G401.6 (cell line): Measurements from ENCODE around the gene LMO2.
"Not testable (repeated sequence)": the region's sequence is repeated elsewhere in the genome, so short reads cannot be mapped to it uniquely, and the experiment has no call there.

ENCODE experiments used
- FAIRE-seq: peaks from 2 replicates; lab custom pipeline; 2012; peaks lifted over from hg19 to GRCh38; lab: Jason Lieb, UNC

Gene LMO2

DNA sequence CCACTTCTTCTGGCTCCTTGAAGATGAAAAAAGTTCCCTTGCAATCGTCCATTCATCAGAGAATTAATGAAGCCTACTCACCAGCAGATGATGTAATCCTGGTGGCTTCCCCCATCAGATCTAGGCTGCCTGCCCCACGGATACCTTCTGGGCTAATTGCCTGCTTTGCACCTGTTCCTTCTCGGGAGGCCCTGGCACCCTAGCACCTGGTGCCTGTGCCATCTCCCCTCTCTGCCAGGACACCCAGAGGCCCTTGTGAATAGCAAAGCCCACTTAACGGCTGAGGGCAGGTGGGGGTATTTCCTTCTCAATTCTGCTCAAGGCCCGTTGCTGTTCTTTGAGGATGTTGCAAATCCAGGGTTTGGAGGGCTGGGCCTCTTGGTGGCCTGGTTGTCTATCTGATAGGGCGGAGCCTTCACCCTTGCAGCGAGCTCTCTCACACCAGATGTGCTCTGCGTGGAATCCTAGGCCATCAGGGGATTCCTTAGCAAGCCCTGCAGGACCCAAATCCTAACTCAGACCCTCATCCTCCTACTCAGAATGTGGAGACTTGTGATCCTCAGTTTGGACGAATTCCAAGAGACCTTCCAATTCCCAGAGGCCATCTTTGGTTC, at the start of gene LMO2:
TSS of gene LMO2 (minus strand) at position 363 of the 614 bp plus-strand sequence. CDS start 22,360 bp downstream, outside the sequence.
- no peak for FAIRE-seq

DNA sequence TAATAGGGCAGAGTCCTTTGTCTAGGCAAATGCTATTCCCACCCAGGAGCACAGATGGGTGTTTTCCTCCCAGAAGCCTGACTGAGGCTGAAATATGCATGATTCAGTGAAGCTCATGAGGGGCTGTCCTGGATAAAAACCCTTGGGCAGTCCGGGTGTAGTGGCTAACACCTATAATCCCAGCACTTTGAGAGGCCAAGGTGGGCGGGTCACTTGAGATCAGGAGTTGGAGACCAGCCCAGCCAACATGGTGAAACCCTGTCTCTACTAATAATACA, 48.6 kb upstream of the LMO2 start:
- FAIRE-seq: no peak

DNA sequence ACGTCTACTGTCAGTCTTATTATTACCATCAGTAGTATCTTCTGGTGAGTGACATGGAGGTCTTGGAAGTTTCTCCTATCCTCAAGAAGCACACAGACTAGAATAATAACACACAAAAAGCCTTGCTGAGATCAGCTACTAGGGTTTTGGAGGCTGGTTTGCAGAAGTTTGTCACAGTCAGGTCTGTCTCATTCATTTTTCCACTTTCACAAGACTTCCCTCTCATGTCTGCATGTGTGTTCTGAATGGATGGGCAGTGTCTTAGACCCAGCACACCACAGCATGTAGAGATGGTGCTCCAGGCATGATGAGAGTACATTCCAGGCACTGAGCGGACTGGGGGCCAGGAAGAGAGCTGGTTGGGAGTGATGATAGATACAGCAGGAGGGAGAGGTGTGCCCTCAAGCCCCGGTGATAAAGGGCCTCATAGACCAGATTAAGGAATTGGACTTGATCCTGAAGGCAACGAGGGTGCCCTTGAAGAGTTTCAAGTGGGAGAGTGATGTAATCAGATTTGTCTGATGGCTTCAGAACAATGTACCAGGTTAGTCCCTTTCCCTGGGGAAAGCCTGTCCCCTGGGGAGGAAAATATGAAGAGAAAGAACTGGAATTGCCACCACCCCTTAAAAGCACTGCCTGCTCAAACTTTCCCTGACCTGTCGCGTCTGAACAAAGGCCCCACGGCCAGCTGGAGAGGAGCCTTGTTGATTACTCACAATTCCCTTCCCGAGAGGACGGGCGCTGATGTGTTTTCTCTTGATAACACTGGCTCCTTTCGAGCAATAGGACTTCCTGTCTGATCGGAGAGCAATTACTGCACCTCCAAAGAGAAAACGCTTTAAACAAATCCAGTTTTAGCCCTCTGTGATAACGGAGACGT, 45.1 kb upstream of the LMO2 start:
- FAIRE-seq: no peak

DNA sequence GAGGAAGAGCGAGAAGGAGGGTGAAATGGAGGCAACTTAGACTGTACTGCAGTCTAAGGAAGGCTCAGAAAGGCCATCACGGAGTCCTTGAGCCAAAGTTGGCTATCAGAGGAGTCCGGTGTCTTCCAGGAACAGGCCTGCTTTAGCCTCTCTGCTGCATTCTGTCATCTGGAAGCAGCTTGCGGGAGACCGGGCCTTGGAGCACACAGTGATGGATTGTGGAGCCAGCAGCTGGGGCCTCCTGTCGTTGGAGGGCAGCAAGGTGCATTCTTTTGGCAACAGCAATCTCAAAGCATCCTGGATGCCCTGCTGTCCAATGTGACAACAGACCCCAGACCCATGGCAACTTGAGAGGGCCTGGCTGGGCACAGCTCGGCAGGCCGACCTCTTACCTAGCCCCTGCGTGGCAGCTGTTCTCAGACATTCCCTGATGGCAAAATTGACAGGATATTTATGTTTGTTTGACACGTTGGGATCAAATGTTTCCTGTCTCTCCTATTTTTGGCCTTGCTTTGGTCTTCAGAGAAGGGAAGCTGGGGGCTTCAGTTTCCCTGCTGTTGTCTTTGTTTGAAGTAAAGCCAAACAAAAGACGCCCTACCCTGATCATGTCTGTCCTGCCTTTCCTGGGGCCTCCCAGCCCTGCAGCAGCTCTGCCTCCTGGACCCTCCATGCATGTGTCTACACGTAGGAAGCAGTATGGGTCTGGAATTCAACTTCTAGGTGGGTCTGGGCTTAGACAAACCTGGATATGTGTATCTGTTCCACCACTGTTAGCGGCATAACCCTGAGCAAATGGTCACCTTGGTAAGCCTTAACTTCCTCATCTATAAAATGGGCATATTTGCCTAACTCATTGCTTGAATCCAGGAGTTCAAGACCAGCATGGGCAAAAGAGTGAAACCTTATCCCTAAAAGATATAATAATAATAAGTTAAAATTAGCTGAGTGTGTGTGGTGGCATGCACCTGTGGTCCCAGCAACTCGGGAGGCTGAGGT, 43.9 kb upstream of the LMO2 start:
- no peak for FAIRE-seq

DNA sequence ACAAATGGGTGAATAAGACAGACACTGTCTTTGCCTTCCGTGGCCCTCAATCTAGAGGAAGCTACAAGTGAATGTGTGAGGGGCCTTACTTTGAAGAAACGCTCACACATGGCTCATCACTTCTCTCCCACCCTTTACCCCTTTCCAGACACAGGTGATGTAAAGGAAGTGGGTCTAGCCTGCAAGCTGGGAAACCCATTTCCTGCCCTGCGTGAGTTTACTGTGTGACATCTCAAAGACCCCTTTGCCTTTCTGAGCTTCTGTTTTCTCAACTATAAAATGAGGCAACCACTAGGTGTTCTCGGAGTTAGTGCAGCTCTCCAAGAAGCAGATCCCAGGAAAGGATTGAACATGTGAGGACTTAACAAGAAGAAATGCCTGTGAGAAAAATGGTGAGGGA, 43.1 kb upstream of the LMO2 start:
- FAIRE-seq: no peak

DNA sequence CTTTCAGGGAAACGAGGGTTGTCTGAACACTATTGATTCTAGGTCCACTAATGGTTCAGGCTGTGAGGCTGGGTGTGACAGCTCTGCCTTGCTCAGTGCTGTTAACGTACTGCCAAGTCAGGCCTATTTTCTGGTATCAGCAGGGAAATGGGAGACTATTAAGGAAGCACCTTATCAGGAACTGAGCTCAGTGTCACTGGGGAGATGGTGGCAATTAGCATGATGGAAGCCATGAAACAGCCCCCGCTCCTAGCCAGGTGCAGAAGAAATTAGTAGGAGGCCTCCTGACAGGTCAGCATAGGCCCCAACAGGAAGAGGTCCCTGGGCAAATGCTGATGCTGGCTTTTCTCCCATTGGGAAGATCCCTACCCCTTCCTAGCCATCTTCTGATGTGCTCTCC, 42.6 kb upstream of the LMO2 start:
- FAIRE-seq: no peak

DNA sequence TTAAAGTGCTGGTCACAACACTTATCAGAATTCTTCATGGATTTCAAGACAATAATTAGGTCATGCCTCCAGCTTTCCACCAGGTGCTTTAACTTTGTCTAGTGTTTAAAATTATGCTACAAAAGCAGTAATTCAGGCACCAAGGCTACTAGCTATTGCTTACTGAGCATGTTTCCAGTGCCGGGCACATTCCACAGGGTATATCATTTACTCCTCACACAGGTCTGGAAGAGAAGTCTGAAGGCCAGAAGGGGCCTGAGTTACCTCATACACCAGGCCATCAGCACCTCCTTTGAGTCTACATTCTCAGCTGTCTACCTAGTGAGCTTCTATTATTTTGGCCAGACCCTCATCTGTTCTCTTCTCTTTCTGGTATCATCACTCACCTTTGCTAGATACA, 41.7 kb upstream of the LMO2 start:
- FAIRE-seq: no peak

DNA sequence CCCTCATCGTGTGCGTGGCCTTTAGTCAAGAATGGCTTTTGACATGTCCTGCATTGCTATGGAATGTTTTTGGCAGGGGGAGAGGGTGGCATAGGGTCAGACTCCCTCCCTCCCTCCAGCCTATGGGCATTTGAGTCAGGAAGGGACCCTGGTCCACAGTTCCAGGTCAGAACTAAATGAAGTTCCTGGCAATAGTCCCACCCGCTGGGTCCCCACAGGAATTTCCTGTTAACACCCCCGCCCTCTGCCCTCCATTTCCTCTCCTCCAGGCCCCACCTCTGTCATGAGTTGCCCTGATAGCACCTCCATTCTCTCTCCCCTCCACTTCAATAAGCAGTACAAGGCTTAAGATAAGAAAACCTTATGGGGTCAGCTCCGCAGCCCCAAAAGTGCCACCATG, 40.8 kb upstream of the LMO2 start:
- FAIRE-seq: no peak

DNA sequence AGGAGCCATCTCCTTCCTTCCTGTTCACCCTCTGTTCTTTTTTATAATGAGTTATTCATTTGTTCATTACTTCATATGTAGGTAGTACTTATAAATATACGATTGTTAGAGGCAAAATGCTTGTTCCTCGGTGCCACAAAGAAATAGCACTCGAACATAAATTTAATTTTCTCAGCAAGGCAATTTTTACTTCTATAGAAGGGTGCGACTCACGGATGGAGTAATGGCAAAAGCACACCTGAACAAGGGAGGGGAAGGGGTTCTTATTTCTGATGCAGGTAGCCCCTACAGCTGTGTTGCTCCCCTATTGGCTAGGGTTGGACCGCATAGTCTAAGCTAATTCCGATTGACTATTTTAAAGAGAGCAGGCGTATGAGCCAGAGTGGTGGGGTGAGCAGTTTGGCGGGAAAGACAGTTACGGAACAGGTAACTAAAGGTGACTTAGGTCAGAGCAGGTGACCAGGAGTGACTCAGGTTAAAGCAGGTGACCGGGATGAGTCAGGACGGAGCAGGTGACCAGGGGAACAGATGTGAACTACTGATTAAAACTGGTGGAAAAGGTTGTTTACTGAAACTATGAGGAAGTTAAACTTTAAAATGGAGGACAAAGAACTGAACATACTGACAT, 40.0 kb upstream of the LMO2 start:
- not testable (repeated sequence) for FAIRE-seq

DNA sequence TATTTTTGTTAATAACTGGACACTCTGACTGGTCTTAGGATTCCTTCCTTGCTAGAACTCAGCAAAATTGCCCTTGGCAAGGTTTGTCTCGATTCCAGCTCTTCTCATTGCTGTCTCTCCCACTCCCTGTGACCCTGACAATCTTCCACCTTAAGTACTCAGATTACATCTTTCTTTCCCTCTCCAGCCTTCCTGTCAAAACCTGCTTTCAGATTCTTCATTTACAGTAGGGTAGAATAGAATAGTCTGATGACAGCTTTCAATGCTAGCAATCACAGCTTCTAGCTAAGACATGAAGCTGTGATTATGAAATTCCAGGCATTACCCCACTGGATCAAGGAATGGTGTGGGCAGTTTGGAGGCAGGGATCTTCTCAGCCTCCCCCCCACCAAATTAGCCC, 39.2 kb upstream of the LMO2 start:
- FAIRE-seq: no peak

DNA sequence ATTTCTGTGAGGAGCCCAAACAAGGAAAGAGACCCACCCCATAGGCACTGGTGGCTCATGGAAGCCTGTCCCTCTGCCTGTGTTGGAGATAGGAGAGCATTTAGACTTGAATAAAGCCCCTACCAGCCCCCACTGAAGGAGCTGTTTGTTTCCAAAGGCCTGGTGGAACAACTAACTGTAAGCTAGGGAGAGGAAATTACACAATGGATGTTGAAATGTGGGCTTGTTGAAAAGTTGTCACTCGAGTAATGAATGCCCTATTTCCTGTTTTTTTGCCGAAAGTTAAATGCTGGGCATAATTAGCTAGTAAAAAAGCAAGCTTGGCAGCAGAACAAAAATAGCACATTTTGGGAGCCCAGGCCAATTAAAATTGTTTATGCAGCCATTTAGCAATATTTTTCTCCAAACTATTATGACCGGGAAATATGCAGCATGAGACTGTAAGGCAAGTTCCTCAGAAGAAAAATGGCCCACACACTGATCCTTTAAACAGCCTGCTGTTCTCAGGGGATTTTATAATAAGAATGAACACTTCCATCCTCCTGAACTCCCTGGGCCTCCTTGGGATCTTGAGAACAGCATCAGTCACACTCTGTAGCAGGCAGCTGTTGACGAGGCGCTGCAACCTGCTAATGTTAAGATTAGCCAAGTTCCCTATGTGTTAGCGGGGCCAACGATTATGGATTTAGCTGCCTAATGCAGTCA, 38.6 kb upstream of the LMO2 start:
- FAIRE-seq: no peak

DNA sequence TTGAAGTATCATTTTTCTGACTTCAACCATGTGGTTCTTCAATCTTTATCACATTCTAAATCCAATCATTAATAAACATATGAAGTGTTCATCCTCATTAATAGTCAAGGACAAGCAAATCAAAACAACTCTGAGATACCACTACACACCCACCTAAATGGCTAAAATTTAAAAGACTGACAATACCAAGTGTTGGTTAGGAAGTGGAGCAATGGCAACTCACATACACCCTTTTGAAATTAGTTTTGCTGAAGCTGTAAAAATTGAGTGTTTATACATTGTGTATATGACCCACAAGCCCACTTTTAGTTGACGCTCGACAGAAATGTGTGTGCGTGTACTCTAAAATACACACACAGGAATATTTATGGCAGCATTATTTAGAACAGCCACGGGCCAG, 36.7 kb upstream of the LMO2 start:
- FAIRE-seq: no peak

DNA sequence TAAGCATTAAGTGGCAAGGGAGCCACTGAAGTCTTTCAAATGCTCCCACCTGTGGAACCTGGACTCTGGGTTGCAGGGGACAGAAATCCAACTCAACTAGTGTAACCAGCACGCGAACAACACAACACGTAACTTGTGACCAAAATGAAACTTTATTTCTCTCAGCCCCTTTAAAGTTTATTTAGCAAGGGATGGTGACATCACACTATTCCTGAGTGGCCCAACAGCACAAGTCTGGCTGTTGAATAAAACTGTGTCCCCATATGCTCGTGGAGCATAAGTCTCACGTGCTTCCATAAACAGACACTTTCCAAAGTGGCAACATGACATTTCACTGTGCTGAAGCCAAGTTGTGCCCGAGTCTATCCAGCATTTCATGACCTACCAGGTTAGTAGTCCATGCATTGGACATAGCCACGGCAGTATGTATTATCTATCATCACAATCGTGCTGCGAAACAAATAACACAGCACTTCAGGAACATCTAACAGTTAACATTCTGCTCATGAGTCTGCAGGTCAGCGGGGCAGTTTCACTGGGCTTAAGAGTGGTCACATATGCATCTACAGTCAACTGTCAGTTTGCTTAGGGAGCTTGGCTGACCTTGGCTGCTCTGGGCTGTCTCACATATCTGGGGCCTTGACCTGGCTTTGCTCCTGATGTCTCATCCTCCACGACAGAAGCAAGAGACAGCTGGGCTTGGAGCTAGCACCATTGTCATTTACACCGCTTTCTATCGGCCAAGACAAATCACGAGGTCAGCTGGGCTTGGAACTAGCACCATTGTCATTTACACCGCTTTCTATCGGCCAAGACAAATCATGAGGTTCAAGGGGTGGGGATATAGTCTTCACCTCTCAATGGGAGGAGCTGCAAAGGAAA, 35.0 kb upstream of the LMO2 start:
- FAIRE-seq: no peak

DNA sequence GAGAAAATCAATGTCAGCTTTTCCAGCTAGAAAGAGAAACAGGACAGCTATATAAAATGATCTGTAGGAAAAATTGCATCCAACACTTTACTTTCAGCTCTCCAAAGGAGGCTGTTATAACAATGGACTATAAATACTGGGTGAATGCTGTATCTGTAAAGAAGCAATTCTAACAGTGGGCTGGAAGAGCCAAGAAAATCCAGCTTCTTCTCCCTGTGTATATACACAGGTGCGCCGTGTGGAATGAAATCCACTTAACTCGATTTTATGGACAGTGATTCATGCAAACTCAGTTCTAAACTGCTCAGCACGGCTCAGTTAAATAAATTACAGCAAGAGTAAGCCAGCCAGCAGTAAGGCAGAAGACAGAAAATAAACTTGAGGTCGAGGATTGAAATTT, 32.5 kb upstream of the LMO2 start:
- no peak for FAIRE-seq

DNA sequence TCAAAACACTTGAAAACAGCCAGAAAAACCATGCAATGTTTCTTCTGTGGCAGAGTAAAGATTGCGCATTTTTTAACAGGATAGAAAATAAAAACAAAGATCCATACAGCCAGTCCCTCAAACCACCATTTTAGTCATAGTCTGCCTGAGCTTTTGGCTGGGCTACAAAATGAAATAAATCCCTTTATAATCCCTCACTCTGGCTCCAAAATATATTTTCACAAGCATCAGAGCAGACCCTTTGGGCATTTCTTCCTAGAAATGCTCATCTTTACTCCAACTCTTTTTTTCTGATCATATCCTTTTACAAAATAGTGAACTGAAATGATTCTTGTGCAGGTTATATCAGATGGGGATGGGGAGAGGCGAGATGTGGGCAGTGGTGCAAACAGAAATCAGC, 31.8 kb upstream of the LMO2 start:
- no peak for FAIRE-seq

DNA sequence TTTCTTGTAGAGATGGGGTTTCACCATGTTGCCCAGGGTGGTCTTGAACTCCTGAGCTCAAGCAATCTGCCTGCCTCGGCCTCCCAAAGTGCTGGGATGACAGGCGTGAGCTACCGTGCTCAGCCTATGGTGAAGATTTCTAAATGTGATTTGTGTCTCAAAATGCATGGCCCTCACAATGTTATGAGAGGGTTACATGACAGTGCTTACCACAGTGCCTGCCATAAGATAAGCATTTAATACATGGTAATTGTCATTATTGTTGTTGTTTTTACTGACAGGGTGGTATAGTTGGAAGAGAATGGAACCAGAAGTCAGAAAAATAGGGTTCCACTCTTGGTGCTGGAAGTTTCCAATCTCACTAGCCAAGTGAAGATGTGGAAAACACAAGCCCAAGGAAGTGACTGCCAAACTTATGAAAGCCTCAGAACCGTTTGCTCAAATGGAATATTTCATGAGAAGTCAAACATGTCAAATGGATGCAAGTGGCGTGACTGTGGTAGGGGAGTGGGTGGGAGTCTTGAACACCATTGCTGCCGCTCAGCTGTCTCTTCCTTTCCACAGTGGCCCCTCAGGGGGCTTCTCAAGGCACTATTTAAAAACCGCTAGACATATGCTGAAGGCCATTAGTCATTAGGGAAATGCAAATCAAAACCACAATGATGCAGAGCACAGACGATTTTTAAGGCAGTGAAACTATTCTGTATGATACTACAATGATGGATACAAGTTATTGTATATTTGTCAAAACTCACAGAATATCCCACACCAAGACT, 29.1 kb upstream of the LMO2 start:
- no peak for FAIRE-seq

DNA sequence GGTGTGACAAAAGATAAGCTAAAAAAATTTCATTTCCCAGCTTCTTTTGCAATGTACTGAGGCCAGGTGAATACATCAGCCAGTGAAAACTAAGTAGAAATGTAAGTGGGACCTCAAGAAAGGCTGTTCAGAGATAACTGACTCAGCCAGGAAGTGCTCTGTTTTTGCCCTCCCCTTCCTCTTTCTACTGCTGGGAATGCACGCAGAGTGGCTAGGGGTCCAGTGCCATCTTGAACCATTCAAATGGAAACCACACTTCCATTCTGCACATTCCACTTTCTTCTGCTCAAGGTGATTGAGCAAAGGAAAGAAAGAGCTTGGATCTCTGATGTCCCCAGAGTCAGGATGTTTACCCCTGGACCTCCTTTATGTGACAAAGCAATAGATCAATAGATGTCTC, 27.8 kb upstream of the LMO2 start:
- no peak for FAIRE-seq

DNA sequence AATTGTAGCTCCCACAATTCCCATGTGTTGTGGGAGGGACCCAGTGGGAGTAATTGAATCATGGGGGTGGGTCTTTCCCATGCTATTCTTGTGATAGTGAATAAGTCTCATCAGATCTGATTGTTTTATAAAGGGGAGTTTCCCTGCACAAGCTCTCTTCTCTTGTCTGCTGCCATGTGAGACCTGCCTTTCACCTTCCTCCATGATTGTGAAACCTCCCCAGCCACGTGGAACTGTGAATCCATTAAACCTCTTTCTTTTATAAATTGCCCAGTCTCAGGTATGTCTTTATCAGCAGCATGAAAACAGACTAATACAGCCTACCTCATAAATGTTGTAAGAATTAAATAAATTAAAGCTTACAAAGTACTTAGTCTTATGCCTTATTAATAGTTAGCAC, 25.5 kb upstream of the LMO2 start:
- not testable (repeated sequence) for FAIRE-seq

DNA sequence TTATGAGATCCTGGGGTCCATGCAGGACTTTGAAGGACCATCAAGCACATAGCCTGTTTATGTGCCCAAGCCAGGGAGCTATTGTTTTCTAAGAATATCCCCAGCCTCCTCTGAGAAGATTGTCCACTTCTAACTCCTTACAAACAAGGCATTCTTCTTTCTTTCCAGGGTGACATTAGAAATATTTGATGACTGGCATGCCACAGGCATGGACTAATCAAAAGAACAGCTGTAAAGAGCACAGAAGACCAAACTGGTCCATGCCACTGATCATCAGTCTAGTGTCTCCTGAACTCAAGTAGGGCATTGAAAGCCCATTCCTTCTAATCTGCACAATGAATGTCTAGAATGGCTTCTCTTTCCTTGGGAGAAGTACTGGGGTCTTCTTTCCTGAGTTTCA, 24.9 kb upstream of the LMO2 start:
- no peak for FAIRE-seq

DNA sequence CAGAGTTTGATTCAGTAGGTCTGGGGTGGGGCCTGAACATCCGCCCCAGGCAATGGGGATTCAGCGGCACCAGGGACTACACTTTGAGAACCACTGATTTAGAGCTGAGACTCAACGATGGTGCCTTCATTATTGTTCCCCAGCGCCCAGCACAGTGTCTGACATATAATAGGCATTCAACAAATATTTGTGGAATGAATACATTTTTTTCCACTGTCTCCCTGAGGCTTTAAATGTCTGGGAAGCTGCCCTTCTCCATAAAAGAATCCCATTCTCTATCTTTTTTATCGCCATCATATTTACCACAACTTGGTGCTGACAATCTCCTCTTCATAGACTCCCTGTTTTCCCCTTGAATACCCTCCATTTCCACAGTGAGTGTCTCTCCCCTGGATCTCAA, 23.6 kb upstream of the LMO2 start:
- FAIRE-seq: no peak
